GM21360 (cell line): ENCODE data around the gene CAPRIN1.
A peak's percentile ranks its signal among the peaks of the same experiment; 100 is the strongest.
"Not testable (repeated sequence)": the region's sequence is repeated elsewhere in the genome, so short reads cannot be mapped to it uniquely, and the experiment has no call there.

Experiments used
- ATAC-seq: cut with Tn5 transposase; IDR thresholded peaks from one replicate; pipeline ENCODE4 v1.9.1; 2021; ENCODE audit warnings: mild to moderate bottlenecking, moderate library complexity; ENCODE audit not compliant: unreplicated experiment

Gene CAPRIN1

GRCh38 chr11:34084637-34085036 is 33.1 kb downstream of the CAPRIN1 start:
- ATAC-seq, result no peak

- no peak for ATAC-seq
Observed at GRCh38 chr11:34086554-34087283, 35.2 kb downstream of the CAPRIN1 start.

GRCh38 chr11:34091825-34092224 is 40.3 kb downstream of the CAPRIN1 start:
- ATAC-seq, result no peak

- ATAC-seq, result not testable (repeated sequence)
Observed at GRCh38 chr11:34094900-34095299, 43.4 kb downstream of the CAPRIN1 start.

- no peak for ATAC-seq
Observed at GRCh38 chr11:34098813-34099212, 47.3 kb downstream of the CAPRIN1 start.

- ATAC-seq, result no peak
Observed at GRCh38 chr11:34104680-34105078, 53.1 kb downstream of the CAPRIN1 start.

- ATAC-seq, result peak; percentile 89
Observed at GRCh38 chr11:34105079-34105956, 53.8 kb downstream of the CAPRIN1 start, which contains the start of gene NAT10. TSS of gene NAT10 (plus strand) at chr11:34105629. CDS start at chr11:34108226, 2,597 bp downstream.

GRCh38 chr11:34105957-34106504 is 54.5 kb downstream of the CAPRIN1 start:
- ATAC-seq, result no peak

GRCh38 chr11:34111722-34112270 is 60.3 kb downstream of the CAPRIN1 start:
- no peak for ATAC-seq

GRCh38 chr11:34114014-34114413 is 62.5 kb downstream of the CAPRIN1 start:
- ATAC-seq, result no peak

- no peak for ATAC-seq
Observed at GRCh38 chr11:34114471-34114870, 62.9 kb downstream of the CAPRIN1 start.

- no peak for ATAC-seq
Observed at GRCh38 chr11:34120651-34121050, 69.1 kb downstream of the CAPRIN1 start.

- ATAC-seq, result no peak
Observed at GRCh38 chr11:34124885-34125668, 73.5 kb downstream of the CAPRIN1 start.

GRCh38 chr11:34126959-34127848 is 75.7 kb downstream of the CAPRIN1 start:
- no peak for ATAC-seq

GRCh38 chr11:34128824-34129223 is 77.3 kb downstream of the CAPRIN1 start:
- ATAC-seq, result no peak

GRCh38 chr11:34132261-34132965 is 80.9 kb downstream of the CAPRIN1 start:
- ATAC-seq, result no peak

- ATAC-seq, result peak; percentile 60
Observed at GRCh38 chr11:34134765-34135164, 83.2 kb downstream of the CAPRIN1 start.

- ATAC-seq, result no peak
Observed at GRCh38 chr11:34135439-34135838, 83.9 kb downstream of the CAPRIN1 start.

GRCh38 chr11:34136420-34136819 is 84.9 kb downstream of the CAPRIN1 start:
- no peak for ATAC-seq
